SK-N-SH (cell line): ENCODE results near the gene ZFHX3. TPM values are rescaled to one million over a fixed set of nuclear protein-coding genes. Genes with fewer than 3 reads are reported as not detected.

Experiments
- CTCF ChIA-PET: fragments of 300-600, 350-600 bp; formaldehyde crosslinking; extraction: SDS; loops from one replicate; lab custom pipeline; 2021; lab: Yijun Ruan, JAX
- POLR2A ChIA-PET: fragments of 350-600 bp; sonication (Branson Sonifier 250); formaldehyde crosslinking; extraction: SDS; loops from one replicate; lab custom pipeline; 2020; ENCODE audit warnings: antibody characterized with exemption, inconsistent platforms; lab: Yijun Ruan, JAX
- DNase-seq: peaks from one replicate; pipeline ENCODE4 v3.0.0; 2012
- H2AFZ ChIP-seq: fragments of 200-600 bp; sonication (generic); 2 replicates; pipeline ENCODE4 v1.8.1; 2016; ENCODE audit warnings: antibody characterized with exemption, mild to moderate bottlenecking, low read depth
- H3F3A ChIP-seq: fragments of 200-600 bp; sonication (generic); replicated peaks from 2 replicates; pipeline ENCODE3; 2016; ENCODE audit warnings: antibody characterized with exemption, mild to moderate bottlenecking; ENCODE audit not compliant: insufficient read depth
- H3K27ac ChIP-seq, 2 experiments: fragments of 200-500 bp in 1 of 2; fragments of 200-600 bp in 1 of 2; sonication (Bioruptor generic) in 1 of 2; sonication (generic), shearing (Covaris generic) in 1 of 2; 2 replicates each; pipeline versions ENCODE4 v1.5.1 to v1.6.1; 2014 to 2016; ENCODE audit warnings: low read depth in 2 of 2, inconsistent platforms in 1 of 2, low read length in 1 of 2, mild to moderate bottlenecking in 1 of 2, mixed read lengths in 1 of 2
- H3K27me3 ChIP-seq: fragments of 200-600 bp; sonication (generic), shearing (Covaris generic); 2 replicates; pipeline ENCODE4 v1.6.1; 2016; ENCODE audit warnings: mixed run types; ENCODE audit not compliant: insufficient read depth
- H3K36me3 ChIP-seq, 2 experiments: fragments of 200-500 bp in 1 of 2; fragments of 200-600 bp in 1 of 2; sonication (Bioruptor generic) in 1 of 2; sonication (generic) in 1 of 2; replicated peaks in 1 of 2; 2 replicates each; pipeline versions ENCODE3 to v1.5.1; 2014 to 2016; ENCODE audit warnings: low read length in 1 of 2, mild to moderate bottlenecking in 1 of 2; ENCODE audit not compliant: insufficient read depth in 2 of 2, control insufficient read depth in 1 of 2
- H3K4me1 ChIP-seq, 2 experiments: fragments of 200-500 bp in 1 of 2; fragments of 200-600 bp in 1 of 2; sonication (Bioruptor generic) in 1 of 2; sonication (generic), shearing (Covaris generic) in 1 of 2; 2 replicates each; pipeline versions ENCODE4 v1.5.1 to v1.6.1; 2014 to 2016; ENCODE audit warnings: low read depth in 1 of 2, low read length in 1 of 2, mixed run types in 1 of 2; ENCODE audit not compliant: insufficient read depth in 2 of 2, control insufficient read depth in 1 of 2
- H3K4me2 ChIP-seq: fragments of 200-600 bp; sonication (generic), shearing (Covaris generic); 2 replicates; pipeline ENCODE4 v1.6.1; 2017; ENCODE audit warnings: mixed run types
- H3K4me3 ChIP-seq, 2 experiments: fragments of 200-500 bp in 1 of 2; fragments of 200-600 bp in 1 of 2; sonication (Bioruptor generic) in 1 of 2; sonication (generic), shearing (Covaris generic) in 1 of 2; 2 replicates each; pipeline versions ENCODE4 v1.5.1 to v1.8.1; 2014 to 2016; ENCODE audit warnings: low read depth in 2 of 2, inconsistent platforms in 1 of 2, low read length in 1 of 2, mild to moderate bottlenecking in 1 of 2, mixed read lengths in 1 of 2, moderate library complexity in 1 of 2
- H3K79me2 ChIP-seq: fragments of 200-600 bp; sonication (generic); 2 replicates; pipeline ENCODE4 v1.8.1; 2017; ENCODE audit warnings: mild to moderate bottlenecking; ENCODE audit not compliant: insufficient read depth
- H3K9ac ChIP-seq: fragments of 200-600 bp; sonication (generic); 2 replicates; pipeline ENCODE4 v1.6.1; 2017; ENCODE audit warnings: mixed run types
- H3K9me2 ChIP-seq: fragments of 200-600 bp; sonication (generic); 2 replicates; pipeline ENCODE4 v1.6.1; 2017; ENCODE audit warnings: mixed run types
- H3K9me3 ChIP-seq: fragments of 200-600 bp; sonication (generic); 2 replicates; pipeline ENCODE4 v1.6.1; 2017; ENCODE audit warnings: mixed run types, mild to moderate bottlenecking, moderate library complexity
- H4K20me1 ChIP-seq: fragments of 200-600 bp; sonication (generic); 2 replicates; pipeline ENCODE4 v1.6.1; 2017; ENCODE audit warnings: mild to moderate bottlenecking, mixed run types; ENCODE audit not compliant: insufficient read depth
- ELF1 ChIP-seq: IDR thresholded peaks from 2 replicates; pipeline ENCODE4 v1.4.0; 2012
- MEF2A ChIP-seq: IDR thresholded peaks from 2 replicates; pipeline ENCODE4 v1.4.0; 2012; ENCODE audit warnings: low read depth, borderline replicate concordance
- NFIC ChIP-seq: IDR thresholded peaks from 2 replicates; pipeline ENCODE4 v1.4.0; 2012; ENCODE audit warnings: borderline replicate concordance
- POLR2AphosphoS5 ChIP-seq: IDR thresholded peaks from 2 replicates; pipeline ENCODE4 v1.6.1; 2012; ENCODE audit warnings: low read depth, low read length
- RCOR1 ChIP-seq: fragments of 150-350 bp; IDR thresholded peaks from 2 replicates; pipeline ENCODE4 v1.6.1; 2017; ENCODE audit warnings: antibody characterized with exemption, low read length
- SMC3 ChIP-seq: IDR thresholded peaks from 2 replicates; pipeline ENCODE4 v1.6.1; 2012; ENCODE audit warnings: low read depth, low read length, improper control_type of control experiment
- WGBS: methylation state at CpG from one replicate; pipeline ENCODE4 v1.1.6; 2017; ENCODE audit warnings: low lambda C conversion rate; 5-methylcytosine and 5-hydroxymethylcytosine counted together
- polyA plus RNA-seq, 3 experiments: library from polyadenylated mRNA; depleted of rRNA; stranded (reverse); fragments of >200 nt; gene quantifications; 2 replicates each; pipeline ENCODE4 v1.2.3, GENCODE V29; 2012
- TF ChIP-seq, protein P1 (sequence below): fragments of 200-600 bp; sonication (generic); IDR thresholded peaks from 2 replicates; pipeline ENCODE4 v1.6.1; 2017; ENCODE audit warnings: antibody characterized with exemption, mild to moderate bottlenecking, moderate library complexity

Gene ZFHX3
- polyA plus RNA-seq, 1 of the 3 experiments (the other 2 are of a cell fraction) = 2.0 TPM

DNA sequence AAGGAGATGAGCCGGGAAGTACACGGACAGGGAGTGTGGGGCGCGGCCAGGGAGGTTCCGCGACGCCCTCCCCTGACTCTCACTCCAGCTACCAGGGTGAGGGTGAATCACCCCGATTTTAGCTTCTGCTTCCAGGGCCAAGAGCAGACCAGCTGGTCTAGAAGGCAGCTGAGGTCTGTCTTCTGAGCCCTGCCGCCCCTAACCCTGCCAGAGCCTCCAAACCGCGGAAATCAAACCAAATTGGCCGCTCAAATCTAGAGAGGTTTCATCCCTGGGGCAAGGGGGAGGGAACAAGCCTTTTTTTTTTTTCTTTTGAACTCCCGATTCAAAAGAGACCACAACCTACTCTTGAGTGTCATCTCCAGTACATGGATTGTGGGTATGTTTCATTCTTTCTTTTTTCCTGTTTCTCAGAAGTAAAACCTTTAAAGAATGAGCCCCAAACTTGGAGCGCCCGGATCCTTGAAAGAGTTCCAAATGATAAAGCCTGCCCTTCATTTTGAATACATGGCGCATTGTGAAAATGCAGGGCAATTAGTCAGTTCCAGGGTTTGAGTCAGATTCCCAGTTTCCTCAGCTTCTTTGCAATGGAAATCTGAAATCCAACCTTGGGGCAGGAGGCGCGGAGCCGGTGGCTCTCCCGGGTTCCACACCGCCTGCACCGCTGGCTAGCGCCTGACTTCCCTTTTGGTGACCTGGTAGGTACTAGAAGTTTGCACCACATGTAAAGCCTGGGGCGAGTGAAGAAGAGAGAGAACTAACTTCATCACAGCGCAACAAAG lies 16.5 kb upstream of the ZFHX3 start:
- H3K9me2 ChIP-seq = no peaks in the 10 kb centered on the region
- TF ChIP-seq POLR2AphosphoS5 (0 out of 2 replicates have a peak, but pooled peaks have one; percentile 10), SMC3 (no peak)
- H3K79me2 ChIP-seq = peaks cover 30% of the 10 kb centered on the region
- 81% methylated on average over 21 of the region's 25 CpGs for WGBS
- H3K9me3 ChIP-seq = no peaks in the 10 kb centered on the region
- no peaks in the 10 kb centered on the region for H3K27me3 ChIP-seq
- ChIA-PET CTCF (interaction anchor here (0.7 to 2.3 kb wide), 3 partner anchors 10 to 207 kb away, joined by 3 to 7 read pairs (median 3); no protein-coding TSS in a partner anchor), POLR2A (interaction anchor here (1.4 kb wide), 1 partner anchor 108 kb away, joined by 3 read pairs; no protein-coding TSS in a partner anchor)
- no peaks in the 10 kb centered on the region for H3K36me3 ChIP-seq
- H3K4me2 ChIP-seq = no peak overlapping the region
- no peak overlapping the region for H3K4me3 ChIP-seq
- peak; percentile 32 for DNase-seq
- H4K20me1 ChIP-seq = no peaks in the 10 kb centered on the region
- peak overlapping the region in 1 of 2 experiments; percentile 29; a peak in 2 of 4 replicates for H3K27ac ChIP-seq
- H3K9ac ChIP-seq = no peak overlapping the region
- H3K4me1 ChIP-seq = peaks cover 19 to 29% of the 10 kb centered on the region in 2 experiments
- no peak overlapping the region for H2AFZ ChIP-seq
- peaks cover 21% of the 10 kb centered on the region for H3F3A ChIP-seq

DNA sequence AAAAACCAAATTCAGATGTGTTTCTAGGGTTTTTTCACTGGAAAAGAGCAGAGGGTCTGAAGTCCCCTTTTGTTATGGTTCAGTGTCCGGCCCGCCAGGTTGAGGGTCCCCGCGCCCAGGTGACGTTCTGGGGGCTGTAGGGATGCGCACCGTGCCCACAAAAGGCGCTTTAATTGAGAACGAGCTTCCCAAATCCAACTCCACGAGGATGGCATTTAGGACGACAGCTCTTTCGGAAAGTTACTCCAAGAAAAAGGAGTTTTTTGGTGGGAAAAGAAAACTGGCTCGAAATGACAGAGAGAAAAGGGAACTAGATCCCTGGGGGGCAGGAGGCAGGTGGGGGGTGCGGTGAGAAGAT lies 15.9 kb upstream of the ZFHX3 start:
- DNase-seq = no peak
- TF ChIP-seq RCOR1 (no peak), MEF2A (no peak), ELF1 (no peak), NFIC (no peak)
- TF ChIP-seq, protein P1, sequence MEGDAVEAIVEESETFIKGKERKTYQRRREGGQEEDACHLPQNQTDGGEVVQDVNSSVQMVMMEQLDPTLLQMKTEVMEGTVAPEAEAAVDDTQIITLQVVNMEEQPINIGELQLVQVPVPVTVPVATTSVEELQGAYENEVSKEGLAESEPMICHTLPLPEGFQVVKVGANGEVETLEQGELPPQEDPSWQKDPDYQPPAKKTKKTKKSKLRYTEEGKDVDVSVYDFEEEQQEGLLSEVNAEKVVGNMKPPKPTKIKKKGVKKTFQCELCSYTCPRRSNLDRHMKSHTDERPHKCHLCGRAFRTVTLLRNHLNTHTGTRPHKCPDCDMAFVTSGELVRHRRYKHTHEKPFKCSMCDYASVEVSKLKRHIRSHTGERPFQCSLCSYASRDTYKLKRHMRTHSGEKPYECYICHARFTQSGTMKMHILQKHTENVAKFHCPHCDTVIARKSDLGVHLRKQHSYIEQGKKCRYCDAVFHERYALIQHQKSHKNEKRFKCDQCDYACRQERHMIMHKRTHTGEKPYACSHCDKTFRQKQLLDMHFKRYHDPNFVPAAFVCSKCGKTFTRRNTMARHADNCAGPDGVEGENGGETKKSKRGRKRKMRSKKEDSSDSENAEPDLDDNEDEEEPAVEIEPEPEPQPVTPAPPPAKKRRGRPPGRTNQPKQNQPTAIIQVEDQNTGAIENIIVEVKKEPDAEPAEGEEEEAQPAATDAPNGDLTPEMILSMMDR = no peak
- Histone ChIP-seq H3K4me3 (no peak overlapping the region), H3F3A (peaks cover 16% of the 10 kb centered on the region), H3K4me2 (no peak overlapping the region), H4K20me1 (no peaks in the 10 kb centered on the region), H3K36me3 (no peaks in the 10 kb centered on the region), H3K4me1 (peaks cover 16 to 25% of the 10 kb centered on the region in 2 experiments), H2AFZ (no peak overlapping the region), H3K27ac (peak overlapping the region in 1 of 2 experiments; percentile 29; a peak in 2 of 4 replicates), H3K27me3 (no peaks in the 10 kb centered on the region), H3K79me2 (peaks cover 36% of the 10 kb centered on the region), H3K9me2 (no peaks in the 10 kb centered on the region), H3K9ac (no peak overlapping the region), H3K9me3 (no peaks in the 10 kb centered on the region)
- CTCF ChIA-PET = interaction anchor here (0.7 to 2.3 kb wide), 4 partner anchors 10 to 207 kb away, joined by 3 to 7 read pairs (median 3); no protein-coding TSS in a partner anchor
- 90% methylated on average over 14 of the region's 14 CpGs for WGBS
- POLR2A ChIA-PET = interaction anchor here (1.4 kb wide), 1 partner anchor 108 kb away, joined by 3 read pairs; no protein-coding TSS in a partner anchor
